Stimulated activated CD8-positive, alpha-beta memory T cell treated with anti-CD3 and anti-CD28 coated beads, Interleukin-7, amount 100 ng/mL, for 48 hours (primary cell): Measurements from ENCODE around the gene NAB1.

Experiments
- DNase-seq, 2 donors: peaks; one replicate each; pipeline ENCODE4 v3.0.0-alpha.2; 2020; ENCODE audit warnings: low read depth in 1 of 2; ENCODE audit errors: extremely low read depth in 1 of 2

The NAB1 gene

GRCh38 chr2:190636361-190636760 is 12.5 kb upstream of the NAB1 start:
- no peak for DNase-seq

- no peak for DNase-seq
Measured at GRCh38 chr2:190637281-190637734, 11.6 kb upstream of the NAB1 start.

GRCh38 chr2:190637903-190638618 is 10.8 kb upstream of the NAB1 start:
- DNase-seq, result no peak

- DNase-seq, result no peak
Measured at GRCh38 chr2:190640117-190640516, 8.8 kb upstream of the NAB1 start.

- no peak for DNase-seq
Measured at GRCh38 chr2:190641469-190641868, 7.4 kb upstream of the NAB1 start.

GRCh38 chr2:190646780-190647522 is 1.9 kb upstream of the NAB1 start:
- DNase-seq, result no peak

- DNase-seq, result peak; percentile 73 to 79
Measured at GRCh38 chr2:190648289-190649034, 421 bp upstream of the NAB1 start.

GRCh38 chr2:190649798-190650390 is 1.0 kb downstream of the NAB1 start:
- no peak for DNase-seq

GRCh38 chr2:190651413-190651812 is 2.5 kb downstream of the NAB1 start:
- no peak for DNase-seq

- DNase-seq, result no peak
Measured at GRCh38 chr2:190653231-190653630, 4.3 kb downstream of the NAB1 start.

GRCh38 chr2:190653931-190654330 is 5.0 kb downstream of the NAB1 start:
- no peak for DNase-seq

GRCh38 chr2:190655113-190655512 is 6.2 kb downstream of the NAB1 start:
- DNase-seq, result no peak

GRCh38 chr2:190655570-190655969 is 6.7 kb downstream of the NAB1 start:
- DNase-seq, result no peak

- DNase-seq, result no peak
Measured at GRCh38 chr2:190656301-190656700, 7.4 kb downstream of the NAB1 start.

GRCh38 chr2:190657474-190658255 is 8.8 kb downstream of the NAB1 start:
- DNase-seq, result no peak

- DNase-seq, result no peak
Measured at GRCh38 chr2:190659553-190659952, 10.7 kb downstream of the NAB1 start.

- no peak for DNase-seq
Measured at GRCh38 chr2:190662754-190663153, 13.9 kb downstream of the NAB1 start.

GRCh38 chr2:190663348-190663747 is 14.5 kb downstream of the NAB1 start:
- no peak for DNase-seq

- no peak for DNase-seq
Measured at GRCh38 chr2:190663839-190664238, 15.0 kb downstream of the NAB1 start.

- no peak for DNase-seq
Measured at GRCh38 chr2:190664240-190664639, 15.4 kb downstream of the NAB1 start.
